ENCODE data around the gene DPEP2NB. TPM values are rescaled to one million over a fixed set of nuclear protein-coding genes. Genes with fewer than 3 reads are reported as not detected.
"Not testable (repeated sequence)": the region's sequence is repeated elsewhere in the genome, so short reads cannot be mapped to it uniquely, and the experiment has no call there.

Gene DPEP2NB
- total RNA-seq, 4 donors from 2014 or later, result not detected

DNA sequence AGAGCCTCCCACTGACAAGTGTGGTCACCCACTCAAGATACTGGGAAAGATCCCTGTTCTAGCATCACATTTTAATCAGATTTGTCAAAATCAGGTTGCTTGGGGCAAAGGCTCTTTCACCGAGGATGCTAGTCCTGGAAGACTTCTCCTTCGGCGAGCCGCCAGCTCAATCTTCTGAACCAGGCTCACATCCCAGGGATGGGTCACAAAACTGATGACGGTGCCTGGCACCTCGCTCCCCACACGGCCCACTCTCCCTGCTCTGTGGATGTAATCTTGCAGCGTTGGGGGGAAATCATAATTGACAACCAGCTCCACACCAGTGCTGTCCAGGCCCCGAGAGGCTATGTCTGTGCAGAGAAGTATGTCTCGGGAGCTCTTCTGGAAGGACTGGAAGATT is 5.8 kb upstream of the DPEP2NB start:
- Histone ChIP-seq H3K4me3 (peak overlapping the region in 1 of 4 donors; percentile 97), H3K36me3 (peaks cover 0 to 20% (median 12%) of the 10 kb centered on the region in 4 donors), H3K9me3 (no peaks in the 10 kb centered on the region), H3K27ac (replicated peaks in 1 of 4) (no peak overlapping the region), H3K27me3 (no peaks in the 10 kb centered on the region), H3K4me1 (peaks cover 26 to 37% (median 30%) of the 10 kb centered on the region in 4 donors)
- DNase-seq (ENCODE audit: extremely low spot score), result no peak
- intact Hi-C loops (cut with DNase I), result no loop called here
- WGBS, result 90% methylated on average over 4 of the region's 10 CpGs
- TF ChIP-seq POLR2A (IDR thresholded peaks at IDR 0.05; ENCODE audit: low read depth), result no peak
- TF ChIP-seq EP300 (IDR thresholded peaks at IDR 0.05), result no peak
- TF ChIP-seq CTCF (IDR thresholded peaks at IDR 0.05), result no peak
- no peak for TF ChIP-seq POLR2AphosphoS5 (IDR thresholded peaks at IDR 0.05)

DNA sequence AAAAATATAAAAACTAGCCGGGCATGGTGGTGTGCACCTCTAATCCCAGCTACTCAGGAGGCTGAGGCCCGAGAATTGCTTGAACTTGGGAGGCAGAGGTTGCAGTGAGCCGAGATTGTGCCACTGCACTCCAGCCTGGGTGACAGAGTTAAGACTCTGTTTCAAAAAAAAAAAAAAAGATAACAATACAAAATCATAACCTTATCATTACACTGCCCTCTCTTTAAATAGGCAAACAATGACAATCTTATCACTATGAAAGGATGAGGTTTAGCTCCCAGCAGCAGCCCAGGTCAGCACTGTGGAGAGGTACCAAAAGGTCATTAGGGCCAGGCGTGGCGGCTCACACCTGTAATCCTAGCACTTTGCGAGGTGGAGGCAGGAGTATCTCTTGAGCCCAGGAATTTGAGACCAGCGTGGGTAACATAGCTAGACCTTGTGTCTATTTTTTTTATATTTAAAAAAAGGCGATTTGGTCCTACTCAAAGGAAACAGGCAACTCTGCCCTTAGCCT is 3.5 kb upstream of the DPEP2NB start:
- Histone ChIP-seq H3K4me1 (peaks cover 25 to 28% (median 27%) of the 10 kb centered on the region in 4 donors), H3K27ac (replicated peaks in 1 of 4) (no peak overlapping the region), H3K4me3 (no peak overlapping the region), H3K27me3 (no peaks in the 10 kb centered on the region), H3K36me3 (peaks cover 0 to 11% (median 8%) of the 10 kb centered on the region in 4 donors), H3K9me3 (no peaks in the 10 kb centered on the region)
- intact Hi-C loops (cut with DNase I), result no loop called here
- TF ChIP-seq EP300 (IDR thresholded peaks at IDR 0.05) (no peak), POLR2AphosphoS5 (IDR thresholded peaks at IDR 0.05) (no peak), POLR2A (IDR thresholded peaks at IDR 0.05; ENCODE audit: low read depth) (no peak), CTCF (IDR thresholded peaks at IDR 0.05) (no peak)
- no peak for DNase-seq (ENCODE audit: extremely low spot score)
- WGBS, result 66% methylated on average over 8 of the region's 8 CpGs

GRCh38 chr16:68013440-68013839 is 2.3 kb downstream of the DPEP2NB start:
- TF ChIP-seq POLR2A (IDR thresholded peaks at IDR 0.05; ENCODE audit: low read depth), result no peak
- no peak for TF ChIP-seq EP300 (IDR thresholded peaks at IDR 0.05)
- no peak for TF ChIP-seq POLR2AphosphoS5 (IDR thresholded peaks at IDR 0.05)
- TF ChIP-seq CTCF (IDR thresholded peaks at IDR 0.05), result no peak
- intact Hi-C loops (cut with DNase I), result no loop called here
- Histone ChIP-seq H3K4me1 (no peaks in the 10 kb centered on the region), H3K36me3 (no peaks in the 10 kb centered on the region), H3K9me3 (no peaks in the 10 kb centered on the region), H3K27ac (replicated peaks in 1 of 4) (peak overlapping the region in 1 of 4 donors; percentile 13), H3K27me3 (peaks cover 0 to 8% (median 0%) of the 10 kb centered on the region in 4 donors), H3K4me3 (no peak overlapping the region)
- DNase-seq (ENCODE audit: extremely low spot score), result no peak
- WGBS, result 80% methylated on average over 1 of the region's 1 CpG

- H3K9me3 ChIP-seq; intact Hi-C loops (cut with DNase I); H3K27me3 ChIP-seq; H3K4me1 ChIP-seq; H3K27ac ChIP-seq (replicated peaks in 1 of 4); H3K36me3 ChIP-seq; DNase-seq (ENCODE audit: extremely low spot score); H3K4me3 ChIP-seq: not testable (repeated sequence)
- WGBS, result 88% methylated on average over 4 of the region's 4 CpGs
Measured at GRCh38 chr16:68009872-68010271, 5.8 kb downstream of the DPEP2NB start.

DNA sequence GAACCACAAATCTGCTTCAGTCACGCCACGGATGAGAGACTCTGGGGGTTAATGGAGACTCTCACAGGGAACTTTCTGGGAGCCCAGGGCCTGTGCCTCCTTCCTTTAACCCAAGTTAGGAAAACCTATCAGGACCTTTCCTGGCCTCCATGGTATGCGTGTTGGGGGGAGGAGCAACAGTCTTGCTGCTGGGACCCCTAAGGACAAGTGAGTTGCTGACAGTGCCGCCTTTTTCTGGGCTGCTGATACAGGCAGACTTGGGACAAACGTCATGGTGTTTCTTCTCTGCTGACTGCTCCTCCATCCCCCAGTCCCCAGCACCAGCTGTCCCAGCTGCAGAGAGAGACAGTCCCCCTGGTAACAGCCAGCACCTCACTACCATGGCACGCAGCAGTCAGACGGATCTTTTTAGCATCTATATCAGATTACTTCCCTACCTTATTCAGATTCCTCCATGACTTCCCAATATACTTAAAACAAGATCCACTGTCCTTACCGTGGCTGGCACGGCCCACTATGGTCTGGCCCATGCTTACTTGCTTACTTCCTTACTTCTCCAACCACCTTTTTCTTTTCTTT is 6.5 kb downstream of the DPEP2NB start:
- no peak for TF ChIP-seq EP300 (IDR thresholded peaks at IDR 0.05)
- TF ChIP-seq CTCF (IDR thresholded peaks at IDR 0.05), result no peak
- no peak for TF ChIP-seq POLR2A (IDR thresholded peaks at IDR 0.05; ENCODE audit: low read depth)
- no peak for TF ChIP-seq POLR2AphosphoS5 (IDR thresholded peaks at IDR 0.05)
- Histone ChIP-seq H3K9me3 (no peaks in the 10 kb centered on the region), H3K27me3 (peaks cover 0 to 8% (median 0%) of the 10 kb centered on the region in 4 donors), H3K4me3 (no peak overlapping the region), H3K27ac (replicated peaks in 1 of 4) (no peak overlapping the region), H3K4me1 (no peaks in the 10 kb centered on the region), H3K36me3 (no peaks in the 10 kb centered on the region)
- WGBS, result 55% methylated on average over 9 of the region's 9 CpGs
- no peak for DNase-seq (ENCODE audit: extremely low spot score)
- intact Hi-C loops (cut with DNase I), result no loop called here
